MCF 10A (cell line): ENCODE measurements around the gene PPP2R2B. TPM values are rescaled to one million over a fixed set of nuclear protein-coding genes. Genes with fewer than 3 reads are reported as not detected.

Source experiments
- BruUV-seq: library from RNA; stranded (reverse); fragments of 400-500 nt; replicated peaks from 2 replicates; lab custom pipeline; 2021; lab: Mats Ljungman, UMichigan
- CTCF ChIA-PET: fragments of 300-600 bp; sonication (Branson Sonifier 250); formaldehyde crosslinking; extraction: SDS; loops from one replicate; lab custom pipeline; 2021; ENCODE audit warnings: antibody characterized with exemption, inconsistent platforms; lab: Yijun Ruan, JAX
- POLR2A ChIA-PET: fragments of 300-600, 350-650 bp; sonication (Branson Sonifier 250); formaldehyde crosslinking; extraction: SDS; loops from one replicate; lab custom pipeline; 2020; ENCODE audit warnings: antibody characterized with exemption, inconsistent platforms; lab: Yijun Ruan, JAX
- DNase-seq: peaks from one replicate; pipeline ENCODE4 v3.0.0-alpha.2; 2018; ENCODE audit not compliant: unreplicated experiment
- H3K27ac Mint-ChIP-seq: one replicate; pipeline ENCODE4 v1.8.0; 2022; ENCODE audit warnings: mild to moderate bottlenecking, low read depth, mixed read lengths; ENCODE audit not compliant: unreplicated experiment
- H3K27me3 Mint-ChIP-seq: one replicate; pipeline ENCODE4 v1.8.0; 2022; ENCODE audit warnings: mixed read lengths; ENCODE audit not compliant: insufficient read depth, unreplicated experiment
- H3K36me3 Mint-ChIP-seq: one replicate; pipeline ENCODE4 v1.8.0; 2022; ENCODE audit warnings: mild to moderate bottlenecking, moderate library complexity, mixed read lengths; ENCODE audit not compliant: insufficient read depth, unreplicated experiment
- H3K4me1 Mint-ChIP-seq: one replicate; pipeline ENCODE4 v1.8.0; 2022; ENCODE audit warnings: mixed read lengths; ENCODE audit not compliant: insufficient read depth, unreplicated experiment
- H3K4me3 Mint-ChIP-seq: one replicate; pipeline ENCODE4 v1.8.0; 2022; ENCODE audit warnings: mild to moderate bottlenecking, moderate library complexity, mixed read lengths; ENCODE audit not compliant: unreplicated experiment
- H3K9me3 Mint-ChIP-seq: one replicate; pipeline ENCODE4 v1.8.0; 2022; ENCODE audit warnings: mixed read lengths; ENCODE audit not compliant: unreplicated experiment
- intact Hi-C: fragments of 100-400 bp; cut with micrococcal nuclease; formaldehyde crosslinking; loops from 2 replicates; pipeline ENCODE4 v1.14.1; 2022
- total RNA-seq: library from RNA; stranded (reverse); gene quantifications from 2 replicates; pipeline ENCODE4 v1.2.3, GENCODE V29; 2022
- TF ChIP-seq, protein P1 (sequence below): fragments of 200-600 bp; IDR thresholded peaks from one replicate; pipeline ENCODE4 v1.8.0; 2022; ENCODE audit warnings: antibody characterized with exemption, mild to moderate bottlenecking; ENCODE audit not compliant: unreplicated experiment

The PPP2R2B gene
- total RNA-seq, 1 experiment from 2014 or later, result 0.54 TPM

- TF ChIP-seq, protein P1, sequence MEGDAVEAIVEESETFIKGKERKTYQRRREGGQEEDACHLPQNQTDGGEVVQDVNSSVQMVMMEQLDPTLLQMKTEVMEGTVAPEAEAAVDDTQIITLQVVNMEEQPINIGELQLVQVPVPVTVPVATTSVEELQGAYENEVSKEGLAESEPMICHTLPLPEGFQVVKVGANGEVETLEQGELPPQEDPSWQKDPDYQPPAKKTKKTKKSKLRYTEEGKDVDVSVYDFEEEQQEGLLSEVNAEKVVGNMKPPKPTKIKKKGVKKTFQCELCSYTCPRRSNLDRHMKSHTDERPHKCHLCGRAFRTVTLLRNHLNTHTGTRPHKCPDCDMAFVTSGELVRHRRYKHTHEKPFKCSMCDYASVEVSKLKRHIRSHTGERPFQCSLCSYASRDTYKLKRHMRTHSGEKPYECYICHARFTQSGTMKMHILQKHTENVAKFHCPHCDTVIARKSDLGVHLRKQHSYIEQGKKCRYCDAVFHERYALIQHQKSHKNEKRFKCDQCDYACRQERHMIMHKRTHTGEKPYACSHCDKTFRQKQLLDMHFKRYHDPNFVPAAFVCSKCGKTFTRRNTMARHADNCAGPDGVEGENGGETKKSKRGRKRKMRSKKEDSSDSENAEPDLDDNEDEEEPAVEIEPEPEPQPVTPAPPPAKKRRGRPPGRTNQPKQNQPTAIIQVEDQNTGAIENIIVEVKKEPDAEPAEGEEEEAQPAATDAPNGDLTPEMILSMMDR, result no peak
- Mint-ChIP-seq H3K9me3 (no peaks in the 10 kb centered on the region), H3K4me1 (no peaks in the 10 kb centered on the region), H3K36me3 (peaks cover 6% of the 10 kb centered on the region), H3K27ac (no peak overlapping the region), H3K27me3 (no peaks in the 10 kb centered on the region), H3K4me3 (no peak overlapping the region)
- no peak for DNase-seq
- intact Hi-C loops, result no loop called here
- ChIA-PET POLR2A (no interaction called here), CTCF (no interaction called here)
- BruUV-seq, result no TSS peak
Observed at GRCh38 chr5:146745931-146746577, 132.5 kb downstream of the PPP2R2B start.

- CTCF ChIA-PET, result interaction anchor here (0.7 to 0.8 kb wide), 2 partner anchors 201 to 222 kb away, joined by 3 read pairs; no protein-coding TSS in a partner anchor
- no peak for DNase-seq
- no peak overlapping the region for H3K4me3 Mint-ChIP-seq
- no TSS peak for BruUV-seq
- no peaks in the 10 kb centered on the region for H3K27me3 Mint-ChIP-seq
- no peaks in the 10 kb centered on the region for H3K9me3 Mint-ChIP-seq
- TF ChIP-seq, protein P1, result no peak
- POLR2A ChIA-PET, result no interaction called here
- H3K4me1 Mint-ChIP-seq, result no peaks in the 10 kb centered on the region
- H3K27ac Mint-ChIP-seq, result no peak overlapping the region
- peaks cover 6% of the 10 kb centered on the region for H3K36me3 Mint-ChIP-seq
- intact Hi-C loops, result no loop called here
Observed at GRCh38 chr5:146744068-146744745, 134.3 kb downstream of the PPP2R2B start.

GRCh38 chr5:146734936-146735577 lies 143.5 kb downstream of the PPP2R2B start:
- Mint-ChIP-seq H3K4me1 (peaks cover 14% of the 10 kb centered on the region), H3K27ac (no peak overlapping the region), H3K4me3 (no peak overlapping the region), H3K27me3 (no peaks in the 10 kb centered on the region), H3K36me3 (no peaks in the 10 kb centered on the region), H3K9me3 (no peaks in the 10 kb centered on the region)
- DNase-seq, result no peak
- intact Hi-C loops, result no loop called here
- ChIA-PET CTCF (interaction anchor here (0.9 kb wide), 1 partner anchor 454 kb away, joined by 5 read pairs; no protein-coding TSS in a partner anchor), POLR2A (no interaction called here)
- BruUV-seq, result no TSS peak
- TF ChIP-seq, protein P1, result no peak

GRCh38 chr5:146732962-146733361 lies 145.6 kb downstream of the PPP2R2B start:
- CTCF ChIA-PET, result interaction anchor here (0.6 to 0.9 kb wide), 2 partner anchors 67 to 227 kb away, joined by 3 to 4 read pairs; no protein-coding TSS in a partner anchor
- H3K9me3 Mint-ChIP-seq, result peaks cover 9% of the 10 kb centered on the region
- H3K4me3 Mint-ChIP-seq, result no peak overlapping the region
- no peak for DNase-seq
- BruUV-seq, result no TSS peak
- H3K27ac Mint-ChIP-seq, result no peak overlapping the region
- POLR2A ChIA-PET, result no interaction called here
- intact Hi-C loops, result no loop called here
- TF ChIP-seq, protein P1, result no peak
- no peaks in the 10 kb centered on the region for H3K27me3 Mint-ChIP-seq
- H3K36me3 Mint-ChIP-seq, result no peaks in the 10 kb centered on the region
- H3K4me1 Mint-ChIP-seq, result peaks cover 14% of the 10 kb centered on the region
